Activated CD4-positive, alpha-beta T cell treated with anti-CD3 and anti-CD28 coated beads, Interleukin-2, Interleukin-4, amounts not matched to agents 100 ng/mL and 50 ng/mL, durations not matched to agents 16 hours and 8 hours (primary cell): ENCODE data around the gene ATP5MC2.
"Not testable (repeated sequence)": the region's sequence is repeated elsewhere in the genome, so short reads cannot be mapped to it uniquely, and the experiment has no call there.

Experiments
- DNase-seq: peaks from one replicate; pipeline ENCODE4 v3.0.0-alpha.2; 2020; ENCODE audit warnings: low spot score

ATP5MC2 gene

DNA sequence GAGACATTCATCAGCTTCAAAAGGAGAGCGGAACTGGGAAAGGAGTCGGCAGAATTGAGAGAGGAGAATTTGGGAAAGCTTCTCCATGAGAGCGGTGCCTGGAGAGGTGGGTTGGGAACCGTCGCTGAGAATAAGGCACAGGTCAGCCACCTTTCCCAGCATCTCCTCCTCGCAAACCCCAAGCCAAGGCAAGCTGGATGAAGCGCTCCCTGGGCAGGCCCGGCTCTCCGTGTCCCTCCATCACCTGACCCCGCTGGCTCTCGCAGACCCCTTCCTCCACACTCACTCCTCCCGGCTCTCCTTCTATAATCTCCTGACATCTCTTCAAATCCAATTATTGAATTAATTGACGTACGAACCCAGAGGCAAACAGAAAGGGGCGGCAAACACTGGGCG lies 18.9 kb upstream of the ATP5MC2 start:
- no peak for DNase-seq

DNA sequence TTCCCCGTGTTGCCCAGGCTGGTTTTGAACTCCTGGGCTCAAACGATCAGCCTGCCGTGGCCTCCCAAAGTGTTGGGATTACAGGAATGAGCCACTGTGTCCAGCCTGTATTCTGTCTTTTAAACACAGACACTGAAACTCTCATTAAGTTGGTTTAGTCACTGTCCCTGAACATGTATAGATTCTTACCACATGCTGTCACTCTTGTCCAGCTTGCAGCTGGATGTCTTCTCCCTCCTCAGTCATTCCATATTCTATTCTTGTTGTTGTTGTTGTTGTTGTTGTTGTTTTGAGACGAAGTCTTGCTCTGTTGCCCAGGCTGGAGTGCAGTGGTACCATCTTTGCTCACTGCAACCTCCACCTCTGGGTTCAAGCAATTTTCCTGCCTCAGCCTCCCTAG lies 12.3 kb upstream of the ATP5MC2 start:
- no peak for DNase-seq

DNA sequence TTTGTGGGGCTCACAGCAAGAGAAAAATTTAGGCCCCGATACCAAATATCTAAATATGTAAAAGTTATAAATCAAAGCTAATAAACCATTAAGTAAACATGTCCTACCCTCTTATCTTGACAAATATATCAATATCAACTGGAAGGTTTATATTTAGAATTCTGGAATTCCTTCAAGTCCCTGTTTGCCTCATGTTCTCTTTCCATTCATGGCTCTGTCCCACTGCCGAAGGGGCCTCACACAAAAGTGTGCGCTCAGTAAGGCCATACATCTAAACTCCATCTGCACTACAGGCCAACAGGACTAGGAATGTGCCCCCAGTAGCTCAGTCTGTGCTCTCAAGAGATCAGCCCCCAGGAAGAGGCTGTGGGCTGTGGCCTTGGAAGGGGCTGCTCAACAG lies 10.6 kb upstream of the ATP5MC2 start:
- DNase-seq = no peak

DNA sequence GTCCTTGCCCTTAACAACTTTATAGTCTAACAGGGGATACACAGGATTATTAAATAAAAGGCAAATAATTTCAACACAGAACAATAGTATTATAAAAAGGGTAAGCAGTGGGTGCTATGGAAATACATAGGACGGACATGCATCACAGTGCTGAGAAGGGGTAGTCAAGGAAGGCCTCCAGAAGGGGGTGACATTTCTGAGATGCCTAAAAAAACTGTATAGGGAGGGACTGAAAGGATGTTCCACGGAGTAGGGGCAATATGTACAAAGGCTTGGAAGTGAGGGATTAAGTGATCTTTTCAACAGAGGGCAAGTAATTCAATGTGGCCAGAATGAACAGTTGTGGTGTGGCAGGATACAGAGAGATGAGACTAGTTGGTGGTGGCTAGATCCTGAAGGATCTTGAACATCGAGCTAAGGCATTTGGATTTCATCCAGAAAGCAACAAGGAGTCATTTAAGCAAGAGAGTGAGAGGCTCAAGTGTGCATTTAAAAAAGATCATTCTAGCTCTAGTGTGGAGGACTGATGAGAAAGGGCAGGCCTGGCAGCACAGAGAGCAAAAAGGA lies 8.9 kb upstream of the ATP5MC2 start:
- DNase-seq = no peak

DNA sequence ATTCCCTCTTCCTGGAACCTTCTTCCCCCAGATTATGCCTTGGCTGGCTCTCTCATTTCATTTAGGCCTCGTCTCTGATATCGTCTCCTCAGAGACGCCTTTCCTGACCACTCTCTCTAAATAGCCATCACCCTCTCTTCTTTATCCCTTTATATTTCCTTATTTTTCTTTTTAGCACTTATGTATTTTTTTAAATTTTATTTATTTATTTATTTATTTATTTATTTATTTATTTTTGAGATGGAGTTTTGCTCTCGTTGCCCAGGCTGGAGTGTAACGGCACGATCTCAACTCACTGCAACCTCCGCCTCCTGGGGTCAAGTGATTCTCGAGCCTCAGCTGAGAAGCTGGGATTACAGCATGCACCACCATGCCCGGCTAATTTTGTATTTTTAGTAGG lies 8.1 kb upstream of the ATP5MC2 start:
- DNase-seq = no peak

DNA sequence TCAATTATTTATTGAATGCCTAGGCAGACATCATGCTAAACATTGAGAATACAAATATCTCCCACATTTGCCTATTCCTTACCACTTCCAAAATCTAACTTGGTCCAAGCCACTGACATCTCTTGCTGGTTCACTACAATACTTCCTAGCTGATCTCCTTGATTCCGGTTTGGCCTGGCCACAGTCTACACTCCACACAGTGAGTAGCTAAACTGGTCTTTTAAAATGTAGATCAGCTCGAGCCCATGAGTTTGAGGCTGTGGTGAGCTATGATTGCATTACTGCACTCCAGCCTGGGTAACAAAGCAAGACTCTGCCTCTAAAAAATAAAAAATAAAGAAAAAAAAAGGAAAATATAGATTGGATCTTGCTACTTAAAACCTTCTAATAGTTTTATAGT lies 7.6 kb upstream of the ATP5MC2 start:
- no peak for DNase-seq

DNA sequence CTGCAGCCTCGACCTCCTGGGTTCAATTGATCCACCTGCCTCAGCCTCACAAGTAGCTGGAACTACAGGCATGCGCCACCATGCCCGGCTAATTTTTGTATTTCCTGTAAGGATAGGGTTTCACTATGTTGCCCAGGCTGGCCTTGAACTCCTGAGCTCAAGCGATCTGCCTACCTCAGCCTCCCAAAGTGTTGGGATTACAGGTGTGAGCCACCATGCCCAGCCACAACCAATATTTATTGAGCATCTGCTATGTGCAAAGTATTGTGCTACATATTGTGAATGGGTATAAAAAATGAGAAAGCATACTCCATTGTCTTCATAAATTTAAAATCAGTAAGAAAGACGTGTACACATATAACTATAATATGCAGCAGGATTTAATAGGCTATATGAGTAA lies 4.2 kb upstream of the ATP5MC2 start:
- not testable (repeated sequence) for DNase-seq

DNA sequence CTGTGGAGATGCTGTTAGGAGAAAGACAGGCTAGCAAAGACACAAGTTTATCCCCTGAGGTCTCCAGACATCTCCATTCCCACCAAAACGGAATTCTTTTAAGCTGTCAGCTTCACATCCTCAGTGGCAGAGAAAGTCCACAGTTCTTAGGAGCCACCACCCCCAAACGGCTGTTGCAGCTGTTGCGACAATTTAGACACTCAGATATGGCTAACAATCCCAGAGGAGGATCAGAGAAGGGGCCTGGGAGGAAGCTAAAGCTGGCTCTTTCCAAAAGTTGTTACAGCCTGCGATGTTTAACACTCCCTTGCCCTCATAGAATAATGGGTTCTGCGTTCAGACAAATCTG lies 1.9 kb upstream of the ATP5MC2 start:
- DNase-seq = no peak

DNA sequence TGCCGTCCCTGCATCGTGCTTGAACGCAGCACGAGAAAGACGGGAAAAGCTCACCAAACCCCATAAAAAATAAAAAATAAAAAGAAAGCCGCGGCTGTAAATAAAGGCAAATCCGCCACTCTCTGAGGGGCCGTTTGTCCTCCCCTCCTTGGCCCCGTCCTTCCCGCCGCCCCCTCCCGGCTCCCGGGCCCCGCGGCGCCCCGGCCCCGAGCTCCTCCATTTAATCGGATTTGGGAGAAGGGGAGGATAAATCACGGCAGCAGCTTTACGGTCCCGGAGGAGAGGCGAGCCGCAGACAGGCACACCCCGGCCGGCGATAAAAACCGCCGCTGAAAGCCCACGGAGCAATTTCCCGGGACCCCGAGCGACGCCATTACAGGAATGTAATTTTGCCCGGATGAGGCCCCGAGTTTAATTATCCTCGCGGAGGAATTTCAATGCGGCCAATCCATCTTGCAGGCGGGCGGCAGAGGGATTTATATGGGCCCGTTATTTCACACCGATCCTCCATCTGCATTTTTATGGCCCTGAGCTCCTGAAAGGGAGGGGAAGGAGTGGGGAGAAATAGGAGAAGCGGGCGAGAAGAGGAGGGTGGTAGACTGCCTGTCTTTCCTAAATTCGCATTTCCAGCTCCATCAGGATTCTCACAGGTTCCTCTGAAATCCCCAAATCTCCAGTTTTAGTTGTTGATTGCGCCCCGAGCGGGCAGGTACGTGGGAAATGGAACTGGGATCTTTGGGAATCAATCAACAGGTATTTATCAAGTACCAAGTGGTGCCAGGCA lies 1.3 kb upstream of the ATP5MC2 start:
- DNase-seq = no peak

DNA sequence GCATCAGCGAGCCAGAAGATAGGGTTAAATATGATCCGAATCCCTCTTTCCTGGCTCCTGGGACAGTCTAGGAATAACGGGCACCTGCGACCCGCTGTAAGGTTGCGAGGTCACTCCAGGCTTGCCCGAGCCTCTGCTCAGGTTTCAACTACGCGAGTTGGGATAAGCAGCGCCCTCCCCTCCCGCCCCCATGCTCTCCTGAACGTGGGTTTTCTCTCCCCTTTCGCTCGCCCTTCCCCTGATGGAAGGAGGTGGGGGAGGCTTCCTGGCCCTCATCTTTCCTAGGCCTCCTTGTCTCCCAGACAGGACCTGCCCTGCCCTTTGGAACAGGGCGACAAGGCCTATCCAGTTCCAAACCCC lies 753 bp upstream of the ATP5MC2 start:
- DNase-seq = no peak

DNA sequence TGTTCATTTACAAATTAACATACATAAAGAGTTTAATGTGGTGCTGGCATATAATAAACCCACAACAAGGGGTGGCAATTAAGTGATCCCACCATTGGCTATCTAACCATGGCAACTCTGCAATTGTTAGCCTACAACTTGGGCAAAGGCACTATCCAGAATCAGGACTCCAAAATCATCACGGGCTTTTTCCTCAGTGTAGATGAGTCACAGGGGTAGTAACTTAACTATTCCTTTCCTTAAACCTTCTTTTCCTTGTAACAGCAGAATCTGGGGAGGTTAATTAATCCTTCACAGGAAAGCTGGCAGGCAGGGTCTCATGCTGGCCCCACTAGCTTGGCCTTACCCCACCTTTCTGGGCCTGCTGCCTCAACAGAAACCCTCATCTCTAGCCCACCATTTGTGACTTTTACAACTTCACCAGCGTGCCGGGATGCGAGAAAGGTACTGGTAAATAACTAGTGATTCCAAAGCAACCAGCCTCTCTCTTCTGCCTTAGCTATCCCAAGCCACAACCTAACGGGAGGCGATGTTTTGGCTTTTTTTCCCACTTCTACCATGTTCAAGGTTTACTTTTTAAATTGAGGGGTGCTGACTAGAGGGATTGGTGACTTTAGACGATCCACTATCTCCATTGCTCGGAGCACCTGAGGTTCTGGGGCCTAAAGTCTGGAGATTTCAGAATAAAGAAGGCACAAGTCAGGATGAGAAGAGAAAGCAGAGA lies 744 bp downstream of the ATP5MC2 start:
- no peak for DNase-seq

DNA sequence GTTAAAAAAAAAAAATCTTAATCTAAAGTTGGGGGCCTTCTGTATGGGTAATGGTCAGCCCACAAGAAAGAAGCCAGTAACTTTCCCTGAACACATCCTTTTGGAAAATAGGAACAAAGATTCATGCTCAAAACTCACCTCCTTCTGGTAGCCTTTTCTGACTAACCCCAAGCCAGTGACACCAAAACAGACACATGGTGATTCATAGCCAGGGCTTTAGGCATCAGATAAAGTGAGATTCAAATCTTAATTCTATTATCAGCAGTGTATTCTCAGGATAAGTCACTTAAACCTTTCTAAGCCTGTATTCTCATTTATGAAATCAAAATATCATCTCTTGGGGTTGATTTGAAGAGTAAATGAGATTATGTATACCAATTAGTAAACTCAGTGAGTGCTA lies 4.9 kb downstream of the ATP5MC2 start:
- DNase-seq = peak; percentile 56

DNA sequence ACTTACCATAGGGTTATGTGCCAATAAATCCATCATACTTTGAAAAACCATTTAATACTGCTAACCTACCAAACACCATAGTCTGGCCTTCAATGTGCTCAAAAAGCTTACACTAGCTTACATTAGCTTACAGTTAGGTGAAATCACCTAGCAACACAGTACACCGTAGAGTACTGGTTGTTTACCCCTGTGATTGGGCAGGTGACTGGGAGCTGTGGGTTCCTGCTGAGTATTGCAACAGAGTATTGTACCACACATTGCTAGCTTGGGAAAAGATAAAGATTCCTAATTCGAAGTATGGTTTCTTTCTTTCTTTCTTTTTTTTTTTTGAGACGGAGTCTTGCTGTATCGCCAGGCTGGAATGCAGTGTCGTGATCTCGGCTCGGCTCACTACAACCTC lies 5.6 kb downstream of the ATP5MC2 start:
- no peak for DNase-seq

DNA sequence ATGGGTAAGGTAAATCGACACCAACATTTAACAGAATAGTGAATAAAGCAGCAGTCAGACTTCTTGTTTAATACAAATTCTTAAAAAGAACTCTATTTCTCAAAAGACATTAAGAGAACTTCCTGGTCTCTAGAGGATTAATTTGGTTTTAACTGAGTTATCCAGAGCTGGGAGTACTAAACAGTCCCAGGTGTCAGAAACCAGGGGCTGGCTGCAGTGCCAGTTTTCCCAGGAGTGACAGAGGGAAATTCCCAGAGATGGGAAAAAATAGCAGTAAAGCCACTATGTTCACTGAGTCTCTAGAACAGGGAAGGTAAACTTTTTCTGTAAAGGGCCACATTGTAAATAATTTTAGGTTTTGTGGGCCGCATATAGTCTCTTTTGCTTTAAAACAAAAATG lies 8.8 kb downstream of the ATP5MC2 start:
- DNase-seq = no peak

DNA sequence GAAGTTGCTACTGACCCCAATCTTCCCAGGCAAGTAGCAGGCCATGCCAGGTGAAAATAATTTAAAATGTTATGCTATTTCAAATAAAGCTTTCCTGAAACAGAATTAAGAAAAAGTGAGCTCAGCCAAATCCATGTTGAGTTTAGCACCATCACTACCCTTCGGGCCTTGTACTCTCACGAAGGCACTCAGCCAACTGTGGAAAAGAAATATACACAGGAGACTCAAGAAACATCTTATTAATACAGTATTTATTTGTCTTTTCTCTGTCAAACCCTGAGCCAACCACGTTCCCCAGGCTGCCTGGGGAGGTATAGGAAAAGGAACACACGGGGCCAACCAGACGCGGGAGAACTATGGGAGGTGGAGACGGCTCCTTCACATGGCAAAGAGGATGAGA lies 10.9 kb downstream of the ATP5MC2 start:
- DNase-seq = no peak

DNA sequence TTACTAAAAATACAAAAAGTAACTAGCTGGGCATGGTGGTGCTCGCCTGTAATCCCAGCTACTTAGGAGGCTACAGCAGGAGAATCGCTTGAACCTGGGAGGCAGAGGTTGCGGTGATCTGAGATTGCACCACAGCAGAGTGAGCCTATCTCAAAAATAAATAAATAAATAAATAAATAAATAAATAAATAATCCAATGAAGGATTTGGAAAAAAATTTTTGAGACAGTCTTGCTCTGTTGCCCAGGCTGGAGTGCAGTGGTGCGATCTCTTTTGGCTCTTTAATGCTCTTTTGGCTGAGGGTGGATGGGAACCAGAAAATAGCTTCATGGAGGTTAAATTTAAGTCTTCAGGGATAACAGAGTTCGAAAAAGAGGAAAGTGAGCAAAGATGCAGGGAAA lies 11.7 kb downstream of the ATP5MC2 start:
- DNase-seq = no peak

DNA sequence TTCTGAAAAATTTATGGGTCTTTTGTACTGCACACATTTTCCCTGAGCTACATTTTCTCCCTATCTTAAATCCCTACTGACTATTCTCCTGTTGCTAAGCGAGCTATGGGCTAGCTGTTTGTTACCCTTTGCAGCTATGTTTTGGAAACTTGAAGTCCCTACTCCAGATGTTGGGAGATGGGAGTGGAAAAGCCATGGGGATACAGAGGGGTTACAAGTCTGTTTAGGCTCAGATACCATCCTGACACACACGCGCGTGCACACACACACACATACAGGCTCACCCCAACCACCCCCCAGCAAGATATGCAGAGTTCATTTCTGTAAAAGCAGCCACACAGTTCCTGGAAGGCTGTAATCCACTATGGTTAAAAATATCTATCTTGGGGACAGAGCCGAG lies 15.8 kb downstream of the ATP5MC2 start:
- DNase-seq = no peak

DNA sequence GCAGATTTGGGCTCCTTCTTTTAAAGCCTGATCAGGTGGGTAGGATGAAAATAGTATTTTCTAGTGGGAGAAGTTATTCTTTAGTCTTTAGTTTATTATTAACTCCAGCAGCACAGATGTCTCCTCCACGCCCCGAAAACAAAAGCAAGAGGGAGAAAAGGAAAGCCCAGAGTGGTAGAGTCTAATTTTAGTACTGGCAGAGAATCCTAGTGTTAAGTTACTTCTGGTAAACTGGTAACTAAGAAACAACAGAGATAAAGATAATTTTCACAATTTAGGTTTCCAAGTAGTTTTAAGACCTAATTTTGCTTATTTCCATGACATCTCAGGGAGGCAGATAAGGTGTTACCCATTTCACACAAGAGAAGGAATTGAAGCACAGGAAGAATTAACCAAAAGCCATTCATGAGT lies 16.3 kb downstream of the ATP5MC2 start:
- no peak for DNase-seq

DNA sequence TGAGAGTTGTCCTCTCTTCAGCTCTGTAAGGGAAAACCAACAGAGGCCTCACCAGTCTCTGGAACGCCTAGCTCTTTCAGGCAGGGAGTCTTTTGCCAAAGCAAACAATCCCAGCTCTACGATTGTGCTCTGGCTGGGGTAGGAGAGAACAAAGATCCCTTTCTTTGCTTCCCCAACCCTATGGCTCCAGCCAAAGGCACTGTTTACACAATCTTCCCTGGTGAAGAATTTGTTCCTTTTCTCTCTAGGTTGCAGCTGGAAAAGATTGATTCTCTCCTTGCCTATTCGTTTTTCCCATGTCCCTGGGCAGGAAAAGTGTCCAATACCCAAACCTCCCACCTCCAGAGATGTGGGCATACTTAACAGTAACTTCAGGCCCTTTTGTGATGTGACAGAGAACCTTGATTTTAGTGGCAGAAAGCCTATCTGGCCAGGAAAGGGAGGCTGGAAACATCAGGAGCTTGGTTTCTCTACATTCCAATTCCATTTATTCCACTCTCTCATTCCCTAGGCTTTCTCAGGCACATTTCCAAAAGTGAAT lies 16.8 kb downstream of the ATP5MC2 start:
- no peak for DNase-seq

DNA sequence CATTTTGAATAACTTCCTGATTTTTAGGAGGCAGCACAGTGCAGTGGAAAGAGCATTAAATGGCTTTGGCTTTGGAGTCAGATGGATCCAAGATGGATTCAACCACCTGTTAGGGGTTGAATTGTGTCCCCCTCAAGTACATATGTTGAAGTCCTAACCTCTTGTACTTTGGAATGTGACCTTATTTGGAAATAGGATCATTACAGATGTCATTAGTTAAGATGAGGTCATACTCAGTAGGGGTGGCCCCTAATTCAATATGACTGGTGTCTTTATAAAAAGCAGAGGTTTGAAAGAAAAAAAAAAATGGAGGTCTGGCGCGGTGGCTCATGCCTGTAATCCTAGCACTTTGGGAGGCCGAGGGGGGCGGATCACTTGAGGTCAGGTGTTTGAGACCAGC lies 18.8 kb downstream of the ATP5MC2 start:
- DNase-seq = no peak

DNA sequence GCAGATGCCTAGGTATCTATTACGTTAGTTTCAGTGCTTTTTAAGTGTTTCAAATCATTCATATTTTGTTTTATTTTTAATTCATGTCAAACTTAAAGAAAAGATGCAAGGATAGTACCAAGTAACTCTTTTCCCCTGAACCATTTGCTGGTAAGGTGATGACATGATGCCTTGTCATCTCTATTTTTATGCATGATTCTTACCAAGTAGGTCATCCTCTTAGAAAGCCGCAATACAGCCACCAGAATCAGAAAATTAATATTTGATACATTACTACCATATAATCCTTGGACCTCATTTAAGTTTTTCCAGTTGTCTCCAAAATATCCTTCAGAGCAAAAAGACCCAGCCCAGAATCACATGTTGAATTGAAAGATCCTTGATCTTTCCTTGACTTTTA lies 22.3 kb downstream of the ATP5MC2 start:
- no peak for DNase-seq

DNA sequence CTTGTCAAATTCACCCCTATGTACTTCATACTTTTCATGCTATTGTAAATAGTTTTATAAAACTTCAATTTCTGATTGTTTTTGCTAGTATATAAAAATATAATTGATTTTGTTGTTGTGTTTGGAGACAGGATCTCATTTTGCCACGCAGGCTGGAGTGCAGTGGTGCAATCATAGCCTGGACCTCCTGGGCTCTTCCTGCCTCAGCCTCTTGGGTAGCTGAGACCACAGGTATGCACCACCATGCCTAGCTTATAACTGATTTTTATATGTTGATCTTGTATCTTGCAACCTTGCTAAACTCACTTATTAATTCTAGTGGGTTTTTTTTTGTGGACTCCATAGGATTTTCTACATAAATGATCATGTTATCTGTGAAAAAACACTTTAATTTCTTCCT lies 23.5 kb downstream of the ATP5MC2 start:
- no peak for DNase-seq

DNA sequence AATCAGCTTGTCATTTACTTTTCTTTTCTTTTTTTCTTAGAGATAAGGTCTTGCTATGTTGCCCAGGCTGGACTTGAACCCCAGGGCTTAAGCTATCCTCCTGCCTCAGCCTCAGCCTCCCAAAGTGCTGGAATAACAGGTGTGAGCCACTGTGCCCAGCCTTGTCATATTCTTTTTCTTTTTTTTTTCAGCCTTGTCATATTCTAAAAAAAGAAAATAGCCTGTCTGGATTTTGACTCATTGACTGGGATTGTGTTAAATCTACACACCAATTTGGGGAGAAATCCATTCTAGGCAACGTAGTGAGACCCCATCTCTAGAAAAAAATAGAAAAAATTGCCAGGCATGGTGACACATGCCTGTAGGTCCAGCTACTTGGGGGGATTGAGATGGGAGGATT lies 24.1 kb downstream of the ATP5MC2 start:
- DNase-seq = no peak
